ENCODE measurements around the gene COL18A1. TPM values are rescaled to one million over a fixed set of nuclear protein-coding genes. Genes with fewer than 3 reads are reported as not detected.
A peak's percentile ranks its signal among the peaks of the same experiment; 100 is the strongest.

Gene COL18A1
- total and polyA plus RNA-seq, 8 donors: 38.7 to 301 (median 77.8) TPM

- peaks cover 0 to 6% (median 0%) of the 10 kb centered on the region in 4 donors for H3K27me3 ChIP-seq
- H3K9me3 ChIP-seq: no peaks in the 10 kb centered on the region
- no peak overlapping the region for H3K27ac ChIP-seq
- TF ChIP-seq CTCF (IDR thresholded peaks at IDR 0.05): no peak
- intact Hi-C loops (cut with DNase I): no loop called here
- no peak for FAIRE-seq
- H3K4me1 ChIP-seq: peaks cover 0 to 4% (median 0%) of the 10 kb centered on the region in 3 donors
- no peak overlapping the region for H3K4me3 ChIP-seq
- 57% methylated on average over 9 of the region's 9 CpGs for WGBS, 2 donors
- no peak for ATAC-seq
- DNase-seq: peak in 4 of 6 donors; percentile 13 to 55 (median 32)
- H3K36me3 ChIP-seq: no peaks in the 10 kb centered on the region
These were observed 3.9 kb downstream of the COL18A1 start for GRCh38 chr21:45408801-45409261.

- H3K36me3 ChIP-seq: no peaks in the 10 kb centered on the region
- WGBS, 2 donors: 60 to 62% methylated on average over 29 of the region's 29 CpGs
- no peaks in the 10 kb centered on the region for H3K9me3 ChIP-seq
- TF ChIP-seq CTCF (IDR thresholded peaks at IDR 0.05): no peak
- H3K27ac ChIP-seq: peak overlapping the region in 2 of 4 donors; percentile 19 to 29
- H3K4me1 ChIP-seq: peaks cover 0 to under 1% (median 0%) of the 10 kb centered on the region in 3 donors
- H3K27me3 ChIP-seq: peaks cover 0 to 3% (median 0%) of the 10 kb centered on the region in 4 donors
- no peak for FAIRE-seq
- ATAC-seq: peak in 3 of 4 donors; percentile 16 to 41 (median 21)
- intact Hi-C loops (cut with DNase I): no loop called here
- H3K4me3 ChIP-seq: no peak overlapping the region
- peak in 3 of 6 donors; percentile 25 to 67 (median 53) for DNase-seq
These were observed 4.6 kb downstream of the COL18A1 start for GRCh38 chr21:45409466-45410150.

GRCh38 chr21:45410151-45410864 lies 5.3 kb downstream of the COL18A1 start:
- FAIRE-seq: no peak
- no peak for TF ChIP-seq CTCF (IDR thresholded peaks at IDR 0.05)
- Histone ChIP-seq H3K4me3 (no peak overlapping the region), H3K4me1 (no peaks in the 10 kb centered on the region), H3K27me3 (peaks cover 0 to 3% (median 0%) of the 10 kb centered on the region in 4 donors), H3K36me3 (no peaks in the 10 kb centered on the region), H3K27ac (peak overlapping the region in 2 of 4 donors; percentile 5 to 30), H3K9me3 (no peaks in the 10 kb centered on the region)
- no peak for ATAC-seq
- 47 to 52% methylated on average over 27 to 28 of the region's 28 CpGs for WGBS, 2 donors
- intact Hi-C loops (cut with DNase I): no loop called here
- peak in 2 of 6 donors; percentile 50 to 53 for DNase-seq

- WGBS, 2 donors: 35 to 48% methylated on average over 31 of the region's 31 CpGs
- peak overlapping the region in 2 of 4 donors; percentile 12 to 30 for H3K27ac ChIP-seq
- H3K36me3 ChIP-seq: no peaks in the 10 kb centered on the region
- intact Hi-C loops (cut with DNase I): no loop called here
- H3K4me3 ChIP-seq: no peak overlapping the region
- peaks cover 0 to 3% (median 0%) of the 10 kb centered on the region in 4 donors for H3K27me3 ChIP-seq
- FAIRE-seq: no peak
- ATAC-seq: peak in 2 of 4 donors; percentile 23 to 46
- H3K4me1 ChIP-seq: no peaks in the 10 kb centered on the region
- DNase-seq: peak in 3 of 6 donors; percentile 5 to 51 (median 47)
- TF ChIP-seq CTCF (IDR thresholded peaks at IDR 0.05): no peak
- H3K9me3 ChIP-seq: no peaks in the 10 kb centered on the region
These were observed 6.2 kb downstream of the COL18A1 start for GRCh38 chr21:45410865-45411809.
